H9 (cell line): Measurements from ENCODE around the gene ATP7B. TPM values are rescaled to one million over a fixed set of nuclear protein-coding genes. Genes with fewer than 3 reads are reported as not detected.

Source experiments
- DNase-seq: peaks from one replicate; pipeline ENCODE4 v3.0.0-alpha.2; 2017
- H2AFZ ChIP-seq: one replicate; pipeline ENCODE4 v1.6.1; 2013; ENCODE audit warnings: mild to moderate bottlenecking, low read length, control low read depth, moderate library complexity
- H2AK5ac ChIP-seq: 2 replicates; pipeline ENCODE4 v1.6.1; 2013; ENCODE audit warnings: low read length, control low read depth, mixed read lengths; ENCODE audit not compliant: insufficient read length
- H2BK120ac ChIP-seq: one replicate; pipeline ENCODE4 v1.6.1; 2013; ENCODE audit warnings: low read depth, mild to moderate bottlenecking, low read length, control low read depth, inconsistent platforms; ENCODE audit not compliant: poor library complexity, severe bottlenecking
- H2BK12ac ChIP-seq: 2 replicates; pipeline ENCODE4 v1.6.1; 2013; ENCODE audit warnings: low read length, control low read depth, mixed read lengths, low read depth; ENCODE audit not compliant: insufficient read length
- H2BK15ac ChIP-seq: 2 replicates; pipeline ENCODE4 v1.6.1; 2013; ENCODE audit warnings: low read depth, low read length, control low read depth
- H2BK20ac ChIP-seq: one replicate; pipeline ENCODE4 v1.6.1; 2013; ENCODE audit warnings: low read depth, mild to moderate bottlenecking, low read length, control low read depth, inconsistent platforms; ENCODE audit not compliant: poor library complexity, severe bottlenecking
- H2BK5ac ChIP-seq: 2 replicates; pipeline ENCODE4 v1.6.1; 2013; ENCODE audit warnings: low read length, control low read depth, mixed read lengths; ENCODE audit not compliant: insufficient read length
- H3K14ac ChIP-seq: 2 replicates; pipeline ENCODE4 v1.6.1; 2013; ENCODE audit warnings: low read length, control low read depth; ENCODE audit not compliant: insufficient read depth
- H3K18ac ChIP-seq: 2 replicates; pipeline ENCODE4 v1.6.1; 2013; ENCODE audit warnings: low read depth, mild to moderate bottlenecking, mixed read lengths, low read length, control low read depth; ENCODE audit not compliant: insufficient read length
- H3K23ac ChIP-seq: 2 replicates; pipeline ENCODE4 v1.6.1; 2013; ENCODE audit warnings: low read length, control low read depth, mixed read lengths, low read depth; ENCODE audit not compliant: insufficient read length
- H3K23me2 ChIP-seq: 2 replicates; pipeline ENCODE4 v1.6.1; 2013; ENCODE audit warnings: low read depth, mild to moderate bottlenecking, mixed read lengths, low read length, control low read depth; ENCODE audit not compliant: insufficient read length, poor library complexity, severe bottlenecking
- H3K27ac ChIP-seq: 2 replicates; pipeline ENCODE4 v1.5.1; 2013; ENCODE audit warnings: low read length, control low read depth, mixed read lengths, low read depth; ENCODE audit not compliant: insufficient read length
- H3K27me3 ChIP-seq: 2 replicates; pipeline ENCODE4 v1.6.1; 2013; ENCODE audit warnings: low read length, control low read depth, inconsistent platforms; ENCODE audit not compliant: insufficient read depth
- H3K4ac ChIP-seq: 2 replicates; pipeline ENCODE4 v1.6.1; 2013; ENCODE audit warnings: low read depth, mild to moderate bottlenecking, control low read depth, inconsistent platforms, low read length, moderate library complexity
- H3K4me1 ChIP-seq: 2 replicates; pipeline ENCODE4 v1.6.1; 2013; ENCODE audit warnings: low read length, control low read depth, inconsistent platforms; ENCODE audit not compliant: insufficient read depth
- H3K4me2 ChIP-seq: 2 replicates; pipeline ENCODE4 v1.6.1; 2013; ENCODE audit warnings: low read length, control low read depth, mixed read lengths; ENCODE audit not compliant: insufficient read length, insufficient read depth
- H3K56ac ChIP-seq: 2 replicates; pipeline ENCODE4 v1.6.1; 2013; ENCODE audit warnings: low read depth, mild to moderate bottlenecking, mixed read lengths, low read length, control low read depth; ENCODE audit not compliant: insufficient read length
- H3K79me1 ChIP-seq: 2 replicates; pipeline ENCODE4 v1.6.1; 2013; ENCODE audit warnings: low read depth, mild to moderate bottlenecking, moderate library complexity, low read length, control low read depth, inconsistent platforms; ENCODE audit not compliant: insufficient read depth, poor library complexity, severe bottlenecking
- H3K79me2 ChIP-seq: 2 replicates; pipeline ENCODE4 v1.6.1; 2013; ENCODE audit warnings: low read length, control low read depth, inconsistent platforms; ENCODE audit not compliant: insufficient read depth
- H3K9ac ChIP-seq: 2 replicates; pipeline ENCODE4 v1.6.1; 2013; ENCODE audit warnings: low read length, control low read depth, mixed read lengths; ENCODE audit not compliant: insufficient read length; ENCODE audit errors: extremely low read depth
- H3K9me3 ChIP-seq: one replicate; pipeline ENCODE4 v1.6.1; 2013; ENCODE audit warnings: low read depth, low read length, inconsistent platforms; ENCODE audit not compliant: control insufficient read depth
- H3T11ph ChIP-seq: one replicate; pipeline ENCODE4 v1.6.1; 2013; ENCODE audit warnings: mild to moderate bottlenecking, low read length, control low read depth, inconsistent platforms
- H4K20me1 ChIP-seq: one replicate; pipeline ENCODE4 v1.6.1; 2013; ENCODE audit not compliant: control insufficient read depth, insufficient read length, insufficient read depth
- H4K5ac ChIP-seq: 2 replicates; pipeline ENCODE4 v1.6.1; 2013; ENCODE audit warnings: low read depth, mild to moderate bottlenecking, mixed read lengths, low read length, control low read depth; ENCODE audit not compliant: insufficient read length
- H4K8ac ChIP-seq: replicated peaks from 2 replicates; pipeline ENCODE4 v1.6.1; 2013; ENCODE audit warnings: low read length, control low read depth, mixed read lengths, low read depth; ENCODE audit not compliant: insufficient read length
- H4K91ac ChIP-seq: 2 replicates; pipeline ENCODE4 v1.6.1; 2013; ENCODE audit warnings: low read depth, mild to moderate bottlenecking, moderate library complexity, mixed read lengths, low read length, control low read depth; ENCODE audit not compliant: insufficient read length
- H3K27ac Mint-ChIP-seq, 3 experiments: 2 replicates in 2 of 3; 3 replicates in 1 of 3; pipeline ENCODE4 v1.8.0; 2020 to 2021; ENCODE audit warnings: mixed read lengths in 3 of 3, mild to moderate bottlenecking in 1 of 3, moderate library complexity in 1 of 3
- H3K27me3 Mint-ChIP-seq: 2 replicates; pipeline ENCODE4 v1.8.0; 2021; ENCODE audit warnings: low read depth, mild to moderate bottlenecking, moderate library complexity, mixed read lengths
- H3K36me3 Mint-ChIP-seq, 3 experiments: 2 replicates in 2 of 3; 3 replicates in 1 of 3; pipeline ENCODE4 v1.8.0; 2020 to 2021; ENCODE audit warnings: low read depth in 3 of 3, mixed read lengths in 3 of 3; ENCODE audit not compliant: insufficient read depth in 1 of 3
- H3K4me1 Mint-ChIP-seq, 2 experiments: 2 replicates each; pipeline ENCODE4 v1.8.0; 2020; ENCODE audit warnings: mixed read lengths in 2 of 2
- H3K4me3 Mint-ChIP-seq, 2 experiments: 2 replicates in 1 of 2; 3 replicates in 1 of 2; pipeline ENCODE4 v1.8.0; 2020 to 2021; ENCODE audit warnings: mild to moderate bottlenecking in 2 of 2, mixed read lengths in 2 of 2, moderate library complexity in 1 of 2
- H3K9me3 Mint-ChIP-seq, 2 experiments: 2 replicates in 1 of 2; 3 replicates in 1 of 2; pipeline ENCODE4 v1.8.0; 2020; ENCODE audit warnings: mild to moderate bottlenecking in 2 of 2, mixed read lengths in 2 of 2, moderate library complexity in 1 of 2
- CTCF ChIP-seq: fragments of 200-600 bp; sonication (generic); conservative IDR thresholded peaks from 3 replicates; pipeline ENCODE4 v1.8.0; 2021; ENCODE audit warnings: antibody characterized with exemption, mild to moderate bottlenecking
- WGBS: extraction: QIAGEN DNeasy Blood & Tissue Kit; methylation state at CpG from one replicate; pipeline ENCODE4 v1.1.7; 2013; ENCODE audit warnings: missing lambda C conversion rate, low lambda C conversion rate, mixed read lengths; ENCODE audit not compliant: insufficient read length; ENCODE audit errors: extremely low coverage; 5-methylcytosine and 5-hydroxymethylcytosine counted together
- total RNA-seq: library from RNA; stranded (reverse); gene quantifications from 2 replicates; pipeline ENCODE4 v1.2.1, GENCODE V29; 2021

The ATP7B gene
- total RNA-seq, 1 experiment from 2014 or later: 5.8 TPM

- H4K20me1 ChIP-seq: no peaks in the 10 kb centered on the region
- TF ChIP-seq CTCF: no peak
- no CpG with 5 or more reads among the region's 19 CpGs for WGBS
These were observed 76.7 kb downstream of the ATP7B start for GRCh38 chr13:51934461-51935087.

More at GRCh38 chr13:51934461-51935087, 76.7 kb downstream of the ATP7B start:
- no peak overlapping the region for H2BK12ac ChIP-seq
- no peak overlapping the region for H3K27ac ChIP-seq
- H3K14ac ChIP-seq: no peak overlapping the region
- no peaks in the 10 kb centered on the region for H3K79me1 ChIP-seq
- H3K9ac ChIP-seq: no peak overlapping the region
- no peak overlapping the region for H2BK120ac ChIP-seq
- no peak overlapping the region for H4K91ac ChIP-seq
- no peak overlapping the region for H2BK15ac ChIP-seq
- H3K23me2 ChIP-seq: no peaks in the 10 kb centered on the region
- H2BK20ac ChIP-seq: no peak overlapping the region
- H2BK5ac ChIP-seq: no peak overlapping the region
- H3K79me2 ChIP-seq: no peaks in the 10 kb centered on the region
- H3K4me3 Mint-ChIP-seq: no peak overlapping the region
- H3K4ac ChIP-seq: no peak overlapping the region
- no peak overlapping the region for H3K4me2 ChIP-seq
- H4K8ac ChIP-seq: no peak overlapping the region
- H3K23ac ChIP-seq: no peak overlapping the region
- peak; percentile 43 for DNase-seq
- H3K18ac ChIP-seq: no peak overlapping the region
- H3K9me3 ChIP-seq: no peaks in the 10 kb centered on the region
- H3K56ac ChIP-seq: no peak overlapping the region
- peaks cover 0 to 2% (median 0%) of the 10 kb centered on the region in 3 experiments; a peak in 4 of 7 replicates for H3K36me3 Mint-ChIP-seq
- H3T11ph ChIP-seq: no peak overlapping the region
- H2AK5ac ChIP-seq: no peak overlapping the region
- no peaks in the 10 kb centered on the region for H3K27me3 Mint-ChIP-seq
- peaks cover 2 to 4% of the 10 kb centered on the region in 2 experiments for H3K4me1 Mint-ChIP-seq
- no peak overlapping the region for H3K27ac Mint-ChIP-seq
- no peak overlapping the region for H4K5ac ChIP-seq
- no peaks in the 10 kb centered on the region for H3K4me1 ChIP-seq
- no peaks in the 10 kb centered on the region for H3K9me3 Mint-ChIP-seq
- no peaks in the 10 kb centered on the region for H3K27me3 ChIP-seq
- H2AFZ ChIP-seq: no peak overlapping the region
